ENCODE measurements around the gene MCM3.

- TF ChIP-seq POLR2AphosphoS5 (IDR thresholded peaks at IDR 0.05; ENCODE audit: borderline replicate concordance, low read depth, low read length) (no peak), EZH2 (IDR thresholded peaks at IDR 0.05) (no peak), FOXP2 (optimal IDR thresholded peaks at IDR 0.05; ENCODE audit: control extremely low read depth, extremely low read length, insufficient read depth) (no peak)
These were observed 20.9 kb upstream of the MCM3 start for GRCh38 chr6:52305411-52305810.
